ENCODE data around the gene IFT43.

The IFT43 gene

GRCh38 chr14:76057914-76058313, 72.4 kb downstream of the IFT43 start:
- H3K36me3 ChIP-seq (ENCODE audit: control insufficient read depth, insufficient read depth, low read length): no peaks in the 10 kb centered on the region
- H3K4me1 ChIP-seq (ENCODE audit: control insufficient read depth, insufficient read depth, low read length): no peaks in the 10 kb centered on the region
- H3K4me3 ChIP-seq (ENCODE audit: low read depth, low read length): no peak overlapping the region
- no peak overlapping the region for H3K9ac ChIP-seq (ENCODE audit: low read depth, low read length)
- H3K9me3 ChIP-seq (ENCODE audit: control insufficient read depth, insufficient read depth, low read length): no peaks in the 10 kb centered on the region
- H3K27me3 ChIP-seq (ENCODE audit: control insufficient read depth, insufficient read depth, low read length): no peaks in the 10 kb centered on the region

- Histone ChIP-seq H3K36me3 (ENCODE audit: control insufficient read depth, insufficient read depth, low read length) (no peaks in the 10 kb centered on the region), H3K4me3 (ENCODE audit: low read depth, low read length) (no peak overlapping the region), H3K9ac (ENCODE audit: low read depth, low read length) (no peak overlapping the region), H3K9me3 (ENCODE audit: control insufficient read depth, insufficient read depth, low read length) (no peaks in the 10 kb centered on the region), H3K27me3 (ENCODE audit: control insufficient read depth, insufficient read depth, low read length) (no peaks in the 10 kb centered on the region), H3K4me1 (ENCODE audit: control insufficient read depth, insufficient read depth, low read length) (no peaks in the 10 kb centered on the region)
These were observed 77.8 kb downstream of the IFT43 start for GRCh38 chr14:76063327-76063726.

- Histone ChIP-seq H3K4me1 (ENCODE audit: control insufficient read depth, insufficient read depth, low read length) (no peaks in the 10 kb centered on the region), H3K9me3 (ENCODE audit: control insufficient read depth, insufficient read depth, low read length) (no peaks in the 10 kb centered on the region), H3K27me3 (ENCODE audit: control insufficient read depth, insufficient read depth, low read length) (no peaks in the 10 kb centered on the region), H3K36me3 (ENCODE audit: control insufficient read depth, insufficient read depth, low read length) (no peaks in the 10 kb centered on the region), H3K4me3 (ENCODE audit: low read depth, low read length) (no peak overlapping the region), H3K9ac (ENCODE audit: low read depth, low read length) (no peak overlapping the region)
These were observed 80.0 kb downstream of the IFT43 start for GRCh38 chr14:76065519-76065918.

GRCh38 chr14:76067536-76067935, 82.0 kb downstream of the IFT43 start:
- no peak overlapping the region for H3K9ac ChIP-seq (ENCODE audit: low read depth, low read length)
- no peaks in the 10 kb centered on the region for H3K27me3 ChIP-seq (ENCODE audit: control insufficient read depth, insufficient read depth, low read length)
- H3K4me1 ChIP-seq (ENCODE audit: control insufficient read depth, insufficient read depth, low read length): no peaks in the 10 kb centered on the region
- no peaks in the 10 kb centered on the region for H3K36me3 ChIP-seq (ENCODE audit: control insufficient read depth, insufficient read depth, low read length)
- H3K4me3 ChIP-seq (ENCODE audit: low read depth, low read length): no peak overlapping the region
- no peaks in the 10 kb centered on the region for H3K9me3 ChIP-seq (ENCODE audit: control insufficient read depth, insufficient read depth, low read length)

GRCh38 chr14:76073717-76074116, 88.2 kb downstream of the IFT43 start:
- no peaks in the 10 kb centered on the region for H3K27me3 ChIP-seq (ENCODE audit: control insufficient read depth, insufficient read depth, low read length)
- H3K4me1 ChIP-seq (ENCODE audit: control insufficient read depth, insufficient read depth, low read length): no peaks in the 10 kb centered on the region
- no peaks in the 10 kb centered on the region for H3K9me3 ChIP-seq (ENCODE audit: control insufficient read depth, insufficient read depth, low read length)
- no peaks in the 10 kb centered on the region for H3K36me3 ChIP-seq (ENCODE audit: control insufficient read depth, insufficient read depth, low read length)
- no peak overlapping the region for H3K9ac ChIP-seq (ENCODE audit: low read depth, low read length)
- H3K4me3 ChIP-seq (ENCODE audit: low read depth, low read length): no peak overlapping the region

GRCh38 chr14:76077340-76077739, 91.8 kb downstream of the IFT43 start:
- Histone ChIP-seq H3K36me3 (ENCODE audit: control insufficient read depth, insufficient read depth, low read length) (no peaks in the 10 kb centered on the region), H3K9ac (ENCODE audit: low read depth, low read length) (no peak overlapping the region), H3K27me3 (ENCODE audit: control insufficient read depth, insufficient read depth, low read length) (no peaks in the 10 kb centered on the region)

GRCh38 chr14:76078501-76078900, 92.9 kb downstream of the IFT43 start:
- Histone ChIP-seq H3K36me3 (ENCODE audit: control insufficient read depth, insufficient read depth, low read length) (no peaks in the 10 kb centered on the region), H3K27me3 (ENCODE audit: control insufficient read depth, insufficient read depth, low read length) (no peaks in the 10 kb centered on the region), H3K4me3 (ENCODE audit: low read depth, low read length) (no peak overlapping the region), H3K4me1 (ENCODE audit: control insufficient read depth, insufficient read depth, low read length) (peaks cover 4% of the 10 kb centered on the region), H3K9ac (ENCODE audit: low read depth, low read length) (no peak overlapping the region), H3K9me3 (ENCODE audit: control insufficient read depth, insufficient read depth, low read length) (no peaks in the 10 kb centered on the region)

More at GRCh38 chr14:76077340-76077739, 91.8 kb downstream of the IFT43 start:
- Histone ChIP-seq H3K9me3 (ENCODE audit: control insufficient read depth, insufficient read depth, low read length) (no peaks in the 10 kb centered on the region), H3K4me3 (ENCODE audit: low read depth, low read length) (no peak overlapping the region), H3K4me1 (ENCODE audit: control insufficient read depth, insufficient read depth, low read length) (no peaks in the 10 kb centered on the region)

- Histone ChIP-seq H3K9ac (ENCODE audit: low read depth, low read length) (no peak overlapping the region), H3K27me3 (ENCODE audit: control insufficient read depth, insufficient read depth, low read length) (no peaks in the 10 kb centered on the region), H3K4me3 (ENCODE audit: low read depth, low read length) (no peak overlapping the region), H3K4me1 (ENCODE audit: control insufficient read depth, insufficient read depth, low read length) (peaks cover 13% of the 10 kb centered on the region), H3K9me3 (ENCODE audit: control insufficient read depth, insufficient read depth, low read length) (no peaks in the 10 kb centered on the region), H3K36me3 (ENCODE audit: control insufficient read depth, insufficient read depth, low read length) (no peaks in the 10 kb centered on the region)
These were observed 94.5 kb downstream of the IFT43 start for GRCh38 chr14:76080025-76080424.

- H3K4me1 ChIP-seq (ENCODE audit: control insufficient read depth, insufficient read depth, low read length): peaks cover 13% of the 10 kb centered on the region
- no peaks in the 10 kb centered on the region for H3K9me3 ChIP-seq (ENCODE audit: control insufficient read depth, insufficient read depth, low read length)
- no peak overlapping the region for H3K4me3 ChIP-seq (ENCODE audit: low read depth, low read length)
- no peak overlapping the region for H3K9ac ChIP-seq (ENCODE audit: low read depth, low read length)
- H3K36me3 ChIP-seq (ENCODE audit: control insufficient read depth, insufficient read depth, low read length): no peaks in the 10 kb centered on the region
- H3K27me3 ChIP-seq (ENCODE audit: control insufficient read depth, insufficient read depth, low read length): no peaks in the 10 kb centered on the region
These were observed 94.9 kb downstream of the IFT43 start for GRCh38 chr14:76080471-76080870.

- Histone ChIP-seq H3K4me3 (ENCODE audit: low read depth, low read length) (no peak overlapping the region), H3K9me3 (ENCODE audit: control insufficient read depth, insufficient read depth, low read length) (no peaks in the 10 kb centered on the region), H3K4me1 (ENCODE audit: control insufficient read depth, insufficient read depth, low read length) (peaks cover 13% of the 10 kb centered on the region), H3K36me3 (ENCODE audit: control insufficient read depth, insufficient read depth, low read length) (no peaks in the 10 kb centered on the region), H3K27me3 (ENCODE audit: control insufficient read depth, insufficient read depth, low read length) (no peaks in the 10 kb centered on the region), H3K9ac (ENCODE audit: low read depth, low read length) (no peak overlapping the region)
These were observed 96.1 kb downstream of the IFT43 start for GRCh38 chr14:76081642-76082041.

GRCh38 chr14:76083796-76084765, 98.5 kb downstream of the IFT43 start:
- Histone ChIP-seq H3K27me3 (ENCODE audit: control insufficient read depth, insufficient read depth, low read length) (no peaks in the 10 kb centered on the region), H3K9ac (ENCODE audit: low read depth, low read length) (no peak overlapping the region), H3K36me3 (ENCODE audit: control insufficient read depth, insufficient read depth, low read length) (no peaks in the 10 kb centered on the region), H3K9me3 (ENCODE audit: control insufficient read depth, insufficient read depth, low read length) (no peaks in the 10 kb centered on the region), H3K4me1 (ENCODE audit: control insufficient read depth, insufficient read depth, low read length) (peaks cover 13% of the 10 kb centered on the region), H3K4me3 (ENCODE audit: low read depth, low read length) (no peak overlapping the region)

GRCh38 chr14:76085358-76085757, 99.8 kb downstream of the IFT43 start:
- no peaks in the 10 kb centered on the region for H3K36me3 ChIP-seq (ENCODE audit: control insufficient read depth, insufficient read depth, low read length)
- H3K9ac ChIP-seq (ENCODE audit: low read depth, low read length): no peak overlapping the region
- no peak overlapping the region for H3K4me3 ChIP-seq (ENCODE audit: low read depth, low read length)
- no peaks in the 10 kb centered on the region for H3K27me3 ChIP-seq (ENCODE audit: control insufficient read depth, insufficient read depth, low read length)
- no peaks in the 10 kb centered on the region for H3K9me3 ChIP-seq (ENCODE audit: control insufficient read depth, insufficient read depth, low read length)
- H3K4me1 ChIP-seq (ENCODE audit: control insufficient read depth, insufficient read depth, low read length): peaks cover 19% of the 10 kb centered on the region

All from iPS-15b (cell line).